Liver (tissue), 9 donors: ENCODE measurements around the gene ZBTB7A. TPM values are rescaled to one million over a fixed set of nuclear protein-coding genes. Genes with fewer than 3 reads are reported as not detected.

Experiments
- DNase-seq: peaks from one replicate; pipeline ENCODE4 v3.0.0-alpha.2; 2017; ENCODE audit warnings: low spot score
- H3K27ac ChIP-seq, 2 donors: one replicate each; pipeline ENCODE4 v1.7.0; 2013; ENCODE audit warnings: inconsistent platforms in 2 of 2, low read length in 2 of 2, control low read depth in 1 of 2, low read depth in 1 of 2, mild to moderate bottlenecking in 1 of 2
- H3K27me3 ChIP-seq, 4 donors: one replicate each; pipeline versions ENCODE4 v1.6.1 to v1.7.0; 2013; ENCODE audit warnings: low read length in 3 of 4, inconsistent platforms in 1 of 4, mild to moderate bottlenecking in 1 of 4, moderate library complexity in 1 of 4; ENCODE audit not compliant: control insufficient read depth in 4 of 4, insufficient read depth in 4 of 4
- H3K36me3 ChIP-seq, 4 donors: one replicate each; pipeline versions ENCODE4 v1.6.1 to v1.7.0; 2013; ENCODE audit warnings: low read length in 3 of 4, mild to moderate bottlenecking in 3 of 4, low read depth in 1 of 4, moderate library complexity in 1 of 4; ENCODE audit not compliant: control insufficient read depth in 4 of 4, insufficient read depth in 3 of 4
- H3K4me1 ChIP-seq, 4 donors: one replicate each; pipeline versions ENCODE4 v1.6.1 to v1.7.0; 2013; ENCODE audit warnings: low read length in 3 of 4, mild to moderate bottlenecking in 3 of 4, moderate library complexity in 1 of 4; ENCODE audit not compliant: control insufficient read depth in 4 of 4, insufficient read depth in 4 of 4
- H3K4me3 ChIP-seq, 3 donors: one replicate each; pipeline versions ENCODE4 v1.6.1 to v1.7.0; 2013; ENCODE audit warnings: low read length in 3 of 3, control low read depth in 1 of 3, low read depth in 1 of 3, mild to moderate bottlenecking in 1 of 3
- H3K9ac ChIP-seq, 2 donors: one replicate each; pipeline ENCODE4 v1.7.0; 2013; ENCODE audit warnings: low read length in 2 of 2, mild to moderate bottlenecking in 2 of 2, moderate library complexity in 2 of 2, control low read depth in 1 of 2, low read depth in 1 of 2
- H3K9me3 ChIP-seq, 4 donors: one replicate each; pipeline versions ENCODE4 v1.6.1 to v1.7.0; 2013; ENCODE audit warnings: low read length in 3 of 4; ENCODE audit not compliant: control insufficient read depth in 4 of 4
- EGR1 ChIP-seq, 2 donors: IDR thresholded peaks; 2 replicates each; pipeline ENCODE4 v1.6.1; 2016 to 2018; ENCODE audit warnings: antibody characterized with exemption in 2 of 2, low read depth in 2 of 2
- FOXA1 ChIP-seq: IDR thresholded peaks from 2 replicates; pipeline ENCODE4 v1.6.1; 2016; ENCODE audit warnings: antibody characterized with exemption
- FOXA2 ChIP-seq: IDR thresholded peaks from 2 replicates; pipeline ENCODE4 v1.6.1; 2016; ENCODE audit warnings: antibody characterized with exemption
- GABPA ChIP-seq, 2 donors: IDR thresholded peaks in 1 of 2; conservative IDR thresholded peaks in 1 of 2; 2 replicates each; pipeline ENCODE4 v1.6.1; 2016; ENCODE audit warnings: antibody characterized with exemption in 2 of 2, mild to moderate bottlenecking in 1 of 2, moderate library complexity in 1 of 2
- HNF4A ChIP-seq, 2 donors: conservative IDR thresholded peaks; 2 replicates each; pipeline ENCODE4 v1.6.1; 2016; ENCODE audit warnings: antibody characterized with exemption in 2 of 2, mild to moderate bottlenecking in 2 of 2
- HNF4G ChIP-seq: IDR thresholded peaks from 2 replicates; pipeline ENCODE4 v1.6.1; 2016; ENCODE audit warnings: antibody characterized with exemption
- JUND ChIP-seq, 2 donors: IDR thresholded peaks; 2 replicates each; pipeline ENCODE4 v1.6.1; 2016; ENCODE audit warnings: antibody characterized with exemption in 2 of 2
- NR2F2 ChIP-seq: IDR thresholded peaks from 2 replicates; pipeline ENCODE4 v1.6.1; 2016; ENCODE audit warnings: antibody characterized with exemption
- RAD21 ChIP-seq, 2 donors: IDR thresholded peaks; 2 replicates each; pipeline ENCODE4 v1.6.1; 2016; ENCODE audit warnings: antibody characterized with exemption in 2 of 2, mild to moderate bottlenecking in 2 of 2
- RXRA ChIP-seq, 2 donors: IDR thresholded peaks; 2 replicates each; pipeline ENCODE4 v1.6.1; 2017 to 2018; ENCODE audit warnings: antibody characterized with exemption in 2 of 2, mild to moderate bottlenecking in 1 of 2
- SP1 ChIP-seq: IDR thresholded peaks from 2 replicates; pipeline ENCODE4 v1.6.1; 2018; ENCODE audit warnings: antibody characterized with exemption, mild to moderate bottlenecking
- TAF1 ChIP-seq: conservative IDR thresholded peaks from 2 replicates; pipeline ENCODE4 v1.6.1; 2016; ENCODE audit warnings: antibody characterized with exemption, mild to moderate bottlenecking
- YY1 ChIP-seq: IDR thresholded peaks from 2 replicates; pipeline ENCODE4 v1.6.1; 2016; ENCODE audit warnings: antibody characterized with exemption, mild to moderate bottlenecking
- WGBS: extraction: QIAGEN DNeasy Blood & Tissue Kit; methylation state at CpG from one replicate; pipeline ENCODE4 v1.1.7; 2013; 5-methylcytosine and 5-hydroxymethylcytosine counted together
- polyA plus RNA-seq, 2 donors: library from polyadenylated mRNA; stranded (reverse) in 1 of 2; unstranded in 1 of 2; fragments of 200-250 nt in 1 of 2; fragments of >200 nt in 1 of 2; fragmentation: Nextera tagmentation in 1 of 2; extraction: Ambion mirVana in 1 of 2; gene quantifications; one replicate each; pipeline versions ENCODE4 v1.2.1 to v1.2.3, GENCODE V29; 2013 to 2015
- total RNA-seq, 2 donors: library from RNA; depleted of rRNA; stranded (reverse); fragments of >200 nt; gene quantifications; one replicate each; pipeline ENCODE4 v1.2.3, GENCODE V29; 2014
- TF ChIP-seq, protein P1 (sequence below): IDR thresholded peaks from 2 replicates; pipeline ENCODE4 v1.6.1; 2016; ENCODE audit warnings: antibody characterized with exemption, mild to moderate bottlenecking
- TF ChIP-seq, protein P2 (sequence below): IDR thresholded peaks from 2 replicates; pipeline ENCODE4 v1.6.1; 2016; ENCODE audit warnings: antibody characterized with exemption
- TF ChIP-seq, protein P3 (sequence below): IDR thresholded peaks from 2 replicates; pipeline ENCODE4 v1.6.1; 2016; ENCODE audit warnings: antibody characterized with exemption
- TF ChIP-seq, protein P4 (sequence below): IDR thresholded peaks from 2 replicates; pipeline ENCODE4 v1.6.1; 2016; ENCODE audit warnings: antibody characterized with exemption
- TF ChIP-seq, protein P5 (sequence below): fragments of 150-350 bp; IDR thresholded peaks from 2 replicates; pipeline ENCODE4 v1.5.1; 2017; ENCODE audit warnings: improper control_type of control experiment, low read depth, low read length; ENCODE audit not compliant: missing input control
- donor health status: healthy.
- donor health status: healthy.
- donor health status: healthy.
- donor health status: healthy.
- donor health status: healthy.

ZBTB7A gene
- total and polyA plus RNA-seq, 4 donors: 2.9 to 28.9 (median 17.6) TPM

DNA sequence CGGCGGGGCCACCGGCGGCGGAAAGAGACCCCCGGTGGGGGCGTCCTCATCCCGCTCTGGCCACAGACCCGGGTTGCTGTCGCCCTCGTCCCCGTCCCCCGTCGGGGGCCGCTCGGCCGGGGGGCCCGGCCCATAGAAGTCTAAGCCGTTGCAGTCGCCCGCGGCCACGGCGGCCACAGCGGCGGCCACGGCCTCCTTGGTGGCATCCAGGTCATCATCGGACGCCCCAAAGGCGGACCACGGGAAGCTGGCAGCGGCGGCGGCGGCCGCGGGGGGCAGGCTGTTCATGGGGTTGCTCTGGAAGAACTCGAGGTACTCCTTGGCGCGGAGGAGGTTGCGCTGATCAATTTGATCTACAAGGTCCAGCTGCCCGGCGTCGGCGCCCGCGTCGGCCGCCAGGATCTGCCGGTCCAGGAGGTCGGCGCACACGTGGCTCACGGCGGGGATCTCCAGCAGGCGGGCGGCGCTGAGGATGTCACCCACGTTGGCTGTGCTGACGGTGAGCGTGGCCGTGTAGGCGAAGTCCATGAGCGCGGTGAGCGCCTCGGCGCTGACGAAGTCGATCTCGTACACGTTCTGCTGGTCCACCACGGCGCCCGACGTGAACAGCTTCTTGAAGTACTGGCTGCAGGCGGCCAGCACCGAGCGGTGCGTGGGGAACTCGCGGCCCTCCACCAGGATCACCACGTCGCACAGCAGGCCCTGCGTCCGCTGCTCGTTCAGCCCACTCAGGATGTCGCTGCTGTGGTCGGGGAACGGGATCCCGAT lies 12.1 kb downstream of the ZBTB7A start:
- Histone ChIP-seq H3K27ac (no peak overlapping the region), H3K9ac (no peak overlapping the region), H3K9me3 (no peaks in the 10 kb centered on the region), H3K4me1 (peaks cover 29 to 58% (median 39%) of the 10 kb centered on the region in 4 donors), H3K27me3 (no peaks in the 10 kb centered on the region), H3K36me3 (peaks cover 3 to 21% (median 13%) of the 10 kb centered on the region in 4 donors), H3K4me3 (no peak overlapping the region)
- WGBS: 92% methylated on average over 91 of the region's 91 CpGs
- no peak for DNase-seq
- TF ChIP-seq FOXA2: no peak
- TF ChIP-seq, protein P1, sequence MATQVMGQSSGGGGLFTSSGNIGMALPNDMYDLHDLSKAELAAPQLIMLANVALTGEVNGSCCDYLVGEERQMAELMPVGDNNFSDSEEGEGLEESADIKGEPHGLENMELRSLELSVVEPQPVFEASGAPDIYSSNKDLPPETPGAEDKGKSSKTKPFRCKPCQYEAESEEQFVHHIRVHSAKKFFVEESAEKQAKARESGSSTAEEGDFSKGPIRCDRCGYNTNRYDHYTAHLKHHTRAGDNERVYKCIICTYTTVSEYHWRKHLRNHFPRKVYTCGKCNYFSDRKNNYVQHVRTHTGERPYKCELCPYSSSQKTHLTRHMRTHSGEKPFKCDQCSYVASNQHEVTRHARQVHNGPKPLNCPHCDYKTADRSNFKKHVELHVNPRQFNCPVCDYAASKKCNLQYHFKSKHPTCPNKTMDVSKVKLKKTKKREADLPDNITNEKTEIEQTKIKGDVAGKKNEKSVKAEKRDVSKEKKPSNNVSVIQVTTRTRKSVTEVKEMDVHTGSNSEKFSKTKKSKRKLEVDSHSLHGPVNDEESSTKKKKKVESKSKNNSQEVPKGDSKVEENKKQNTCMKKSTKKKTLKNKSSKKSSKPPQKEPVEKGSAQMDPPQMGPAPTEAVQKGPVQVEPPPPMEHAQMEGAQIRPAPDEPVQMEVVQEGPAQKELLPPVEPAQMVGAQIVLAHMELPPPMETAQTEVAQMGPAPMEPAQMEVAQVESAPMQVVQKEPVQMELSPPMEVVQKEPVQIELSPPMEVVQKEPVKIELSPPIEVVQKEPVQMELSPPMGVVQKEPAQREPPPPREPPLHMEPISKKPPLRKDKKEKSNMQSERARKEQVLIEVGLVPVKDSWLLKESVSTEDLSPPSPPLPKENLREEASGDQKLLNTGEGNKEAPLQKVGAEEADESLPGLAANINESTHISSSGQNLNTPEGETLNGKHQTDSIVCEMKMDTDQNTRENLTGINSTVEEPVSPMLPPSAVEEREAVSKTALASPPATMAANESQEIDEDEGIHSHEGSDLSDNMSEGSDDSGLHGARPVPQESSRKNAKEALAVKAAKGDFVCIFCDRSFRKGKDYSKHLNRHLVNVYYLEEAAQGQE: no peak
- TF ChIP-seq, protein P2, sequence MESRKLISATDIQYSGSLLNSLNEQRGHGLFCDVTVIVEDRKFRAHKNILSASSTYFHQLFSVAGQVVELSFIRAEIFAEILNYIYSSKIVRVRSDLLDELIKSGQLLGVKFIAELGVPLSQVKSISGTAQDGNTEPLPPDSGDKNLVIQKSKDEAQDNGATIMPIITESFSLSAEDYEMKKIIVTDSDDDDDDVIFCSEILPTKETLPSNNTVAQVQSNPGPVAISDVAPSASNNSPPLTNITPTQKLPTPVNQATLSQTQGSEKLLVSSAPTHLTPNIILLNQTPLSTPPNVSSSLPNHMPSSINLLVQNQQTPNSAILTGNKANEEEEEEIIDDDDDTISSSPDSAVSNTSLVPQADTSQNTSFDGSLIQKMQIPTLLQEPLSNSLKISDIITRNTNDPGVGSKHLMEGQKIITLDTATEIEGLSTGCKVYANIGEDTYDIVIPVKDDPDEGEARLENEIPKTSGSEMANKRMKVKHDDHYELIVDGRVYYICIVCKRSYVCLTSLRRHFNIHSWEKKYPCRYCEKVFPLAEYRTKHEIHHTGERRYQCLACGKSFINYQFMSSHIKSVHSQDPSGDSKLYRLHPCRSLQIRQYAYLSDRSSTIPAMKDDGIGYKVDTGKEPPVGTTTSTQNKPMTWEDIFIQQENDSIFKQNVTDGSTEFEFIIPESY: no peak
- TF ChIP-seq TAF1: no peak
- TF ChIP-seq NR2F2: no peak
- no peak for TF ChIP-seq EGR1 (IDR thresholded peaks at IDR 0.05; ENCODE audit: low read depth in 2 of 2)
- TF ChIP-seq SP1: no peak
- TF ChIP-seq GABPA (IDR thresholded peaks at IDR 0.05 in 1 of 2, conservative IDR thresholded peaks at IDR 0.05 in 1 of 2): no peak
- TF ChIP-seq HNF4G: no peak
- TF ChIP-seq FOXA1: no peak
- TF ChIP-seq RXRA (IDR thresholded peaks at IDR 0.05): no peak
- TF ChIP-seq JUND (IDR thresholded peaks at IDR 0.05): no peak
- TF ChIP-seq, protein P3, sequence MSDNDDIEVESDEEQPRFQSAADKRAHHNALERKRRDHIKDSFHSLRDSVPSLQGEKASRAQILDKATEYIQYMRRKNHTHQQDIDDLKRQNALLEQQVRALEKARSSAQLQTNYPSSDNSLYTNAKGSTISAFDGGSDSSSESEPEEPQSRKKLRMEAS: no peak
- TF ChIP-seq YY1: no peak
- no peak for TF ChIP-seq HNF4A (conservative IDR thresholded peaks at IDR 0.05)
- TF ChIP-seq, protein P4, sequence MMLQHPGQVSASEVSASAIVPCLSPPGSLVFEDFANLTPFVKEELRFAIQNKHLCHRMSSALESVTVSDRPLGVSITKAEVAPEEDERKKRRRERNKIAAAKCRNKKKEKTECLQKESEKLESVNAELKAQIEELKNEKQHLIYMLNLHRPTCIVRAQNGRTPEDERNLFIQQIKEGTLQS: no peak
- TF ChIP-seq, protein P5, sequence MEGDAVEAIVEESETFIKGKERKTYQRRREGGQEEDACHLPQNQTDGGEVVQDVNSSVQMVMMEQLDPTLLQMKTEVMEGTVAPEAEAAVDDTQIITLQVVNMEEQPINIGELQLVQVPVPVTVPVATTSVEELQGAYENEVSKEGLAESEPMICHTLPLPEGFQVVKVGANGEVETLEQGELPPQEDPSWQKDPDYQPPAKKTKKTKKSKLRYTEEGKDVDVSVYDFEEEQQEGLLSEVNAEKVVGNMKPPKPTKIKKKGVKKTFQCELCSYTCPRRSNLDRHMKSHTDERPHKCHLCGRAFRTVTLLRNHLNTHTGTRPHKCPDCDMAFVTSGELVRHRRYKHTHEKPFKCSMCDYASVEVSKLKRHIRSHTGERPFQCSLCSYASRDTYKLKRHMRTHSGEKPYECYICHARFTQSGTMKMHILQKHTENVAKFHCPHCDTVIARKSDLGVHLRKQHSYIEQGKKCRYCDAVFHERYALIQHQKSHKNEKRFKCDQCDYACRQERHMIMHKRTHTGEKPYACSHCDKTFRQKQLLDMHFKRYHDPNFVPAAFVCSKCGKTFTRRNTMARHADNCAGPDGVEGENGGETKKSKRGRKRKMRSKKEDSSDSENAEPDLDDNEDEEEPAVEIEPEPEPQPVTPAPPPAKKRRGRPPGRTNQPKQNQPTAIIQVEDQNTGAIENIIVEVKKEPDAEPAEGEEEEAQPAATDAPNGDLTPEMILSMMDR: no peak
- no peak for TF ChIP-seq RAD21 (IDR thresholded peaks at IDR 0.05)
